ENCODE measurements around the gene FAM219A. TPM values are rescaled to one million over a fixed set of nuclear protein-coding genes. Genes with fewer than 3 reads are reported as not detected.
"Not testable (repeated sequence)": the region's sequence is repeated elsewhere in the genome, so short reads cannot be mapped to it uniquely, and the experiment has no call there.

FAM219A gene
- total RNA-seq, 1 donor from 2014 or later, result 4.0 TPM

DNA sequence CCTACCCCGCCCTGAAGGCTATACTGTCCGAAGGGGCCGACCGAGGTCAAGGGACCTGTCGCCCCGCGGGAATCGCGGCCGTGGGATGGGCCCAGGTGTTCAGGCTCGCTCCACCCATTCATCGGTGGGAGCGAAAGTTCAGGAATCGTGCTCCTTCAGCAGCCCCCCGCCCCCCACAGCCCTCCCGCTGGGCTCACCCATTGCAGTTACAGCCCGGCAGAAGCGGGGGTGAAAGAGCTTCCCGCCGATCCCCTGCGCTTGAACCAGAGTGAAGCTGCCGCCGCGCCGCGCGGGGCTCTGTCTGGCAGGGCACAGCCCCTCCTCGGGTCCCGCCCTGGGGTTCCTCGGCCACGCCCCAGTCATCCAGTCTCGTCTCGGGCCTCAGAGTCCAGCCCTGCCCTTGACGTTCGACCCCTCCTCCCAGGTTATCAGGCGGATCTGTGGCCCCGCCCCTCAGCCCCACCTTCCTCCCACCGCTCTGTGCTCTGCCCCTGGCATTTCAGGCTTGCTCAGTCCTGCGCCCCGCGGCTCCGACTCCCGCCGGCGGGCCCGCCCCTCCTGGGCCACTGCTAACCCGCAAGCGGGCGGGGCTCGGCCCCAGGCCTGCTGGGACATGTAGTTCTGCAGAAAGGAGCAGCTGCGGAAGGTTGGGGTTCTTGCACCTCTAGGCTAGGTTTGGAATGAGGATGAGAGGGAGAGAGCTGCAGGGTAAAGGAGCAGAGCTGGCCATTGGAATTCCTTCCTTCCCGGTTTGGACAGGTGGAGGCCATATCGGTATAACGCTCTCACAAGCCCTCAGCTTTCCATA lies 81.6 kb downstream of the FAM219A start, which contains the start of gene MYORG:
TSS of gene MYORG (minus strand) at position 303 of the 808 bp plus-strand sequence. CDS start 3,955 bp downstream, outside the sequence.
- peak; percentile 75 to 80 for DNase-seq (ENCODE audit: low read depth in 2 of 2)

DNA sequence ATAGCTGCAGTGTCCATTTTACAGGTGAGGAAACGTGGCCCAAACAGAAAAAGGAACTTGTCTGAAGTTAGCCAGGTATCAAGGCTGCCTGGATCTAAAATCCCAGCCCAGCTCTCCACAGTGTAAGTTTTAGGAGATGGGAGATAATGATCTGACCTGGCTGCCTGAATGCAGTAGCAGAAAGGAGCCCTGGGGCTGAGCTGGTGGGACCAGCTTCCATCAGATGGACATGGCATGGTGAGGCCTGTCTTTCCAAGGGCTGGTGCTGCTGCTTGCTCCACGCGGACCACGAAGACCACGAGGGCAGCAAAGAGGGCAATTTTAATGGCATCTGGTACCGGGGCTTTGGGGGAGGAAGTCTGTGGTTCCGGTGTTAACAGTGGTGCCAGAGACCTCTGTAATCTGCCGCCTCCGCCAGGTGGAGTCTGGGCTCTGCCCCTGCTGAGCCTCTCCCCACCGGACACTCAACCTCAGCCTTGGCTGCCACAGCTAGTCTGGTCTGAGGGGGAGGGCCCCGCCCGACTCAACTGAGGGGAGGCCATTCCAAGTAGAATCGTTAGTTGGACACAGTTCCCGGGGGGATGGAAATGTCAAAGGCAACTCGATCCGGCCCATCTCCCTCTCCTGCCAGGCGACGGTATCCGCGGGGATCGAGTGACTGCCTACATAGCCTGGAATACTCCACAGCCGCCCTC lies 82.3 kb downstream of the FAM219A start:
- DNase-seq (ENCODE audit: low read depth in 2 of 2), result peak; percentile 35 to 43

- DNase-seq (ENCODE audit: low read depth in 2 of 2), result no peak
Observed at GRCh38 chr9:34374905-34375552, 83.3 kb downstream of the FAM219A start.

DNA sequence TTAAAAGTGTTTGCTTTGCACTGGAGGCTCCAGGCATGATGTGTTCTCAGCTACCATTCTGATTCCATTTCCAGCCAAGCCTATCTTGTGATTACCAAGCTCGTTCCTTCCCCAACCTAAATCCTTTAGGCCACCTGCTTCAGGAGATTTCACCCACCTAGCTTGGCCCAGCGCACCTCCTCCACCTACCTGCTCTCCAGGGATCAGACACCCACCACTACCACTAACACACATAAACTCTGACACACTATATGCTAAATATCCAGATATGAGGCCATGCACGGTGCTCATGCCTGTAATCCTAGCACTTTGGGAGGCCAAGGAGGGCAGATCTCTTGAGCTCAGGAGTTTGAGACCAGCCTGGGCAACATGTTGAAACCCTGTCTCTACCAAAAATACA lies 84.0 kb downstream of the FAM219A start:
- no peak for DNase-seq (ENCODE audit: low read depth in 2 of 2)

GRCh38 chr9:34373749-34374148 lies 84.6 kb downstream of the FAM219A start:
- no peak for DNase-seq (ENCODE audit: low read depth in 2 of 2)

GRCh38 chr9:34372467-34373011 lies 85.8 kb downstream of the FAM219A start:
- no peak for DNase-seq (ENCODE audit: low read depth in 2 of 2)

DNA sequence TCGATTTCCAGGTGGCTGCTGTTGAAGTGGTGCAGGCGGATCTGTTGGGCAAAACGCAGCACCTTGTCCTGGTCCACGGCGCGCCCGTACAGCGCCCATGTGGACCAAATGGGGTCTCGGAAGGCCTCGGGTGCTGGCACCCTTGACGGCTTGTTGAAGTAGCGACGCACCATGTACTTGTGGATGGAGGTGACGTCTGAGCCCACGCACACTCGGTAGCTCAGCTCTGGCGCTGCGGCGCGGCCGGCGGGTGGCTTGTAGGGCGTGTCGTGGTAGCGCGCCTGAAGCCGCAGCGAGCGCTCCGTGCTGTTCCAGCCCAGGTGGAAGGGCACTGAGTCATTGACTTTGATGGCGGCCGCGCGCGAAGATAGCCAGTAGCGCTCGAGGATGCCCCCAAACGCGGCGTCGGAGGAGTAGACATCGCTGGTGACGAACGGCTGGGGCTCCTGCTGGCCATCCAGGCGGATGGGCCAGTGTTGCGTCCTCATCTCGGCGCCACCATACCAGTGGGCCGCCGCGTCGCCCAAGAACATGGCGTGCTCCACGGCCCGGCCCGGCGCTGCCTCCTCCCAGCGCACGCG lies 86.4 kb downstream of the FAM219A start:
- DNase-seq (ENCODE audit: low read depth in 2 of 2), result no peak

GRCh38 chr9:34370970-34371880 lies 87.1 kb downstream of the FAM219A start:
- DNase-seq (ENCODE audit: low read depth in 2 of 2), result peak in 1 of 2 donors; percentile 25

DNA sequence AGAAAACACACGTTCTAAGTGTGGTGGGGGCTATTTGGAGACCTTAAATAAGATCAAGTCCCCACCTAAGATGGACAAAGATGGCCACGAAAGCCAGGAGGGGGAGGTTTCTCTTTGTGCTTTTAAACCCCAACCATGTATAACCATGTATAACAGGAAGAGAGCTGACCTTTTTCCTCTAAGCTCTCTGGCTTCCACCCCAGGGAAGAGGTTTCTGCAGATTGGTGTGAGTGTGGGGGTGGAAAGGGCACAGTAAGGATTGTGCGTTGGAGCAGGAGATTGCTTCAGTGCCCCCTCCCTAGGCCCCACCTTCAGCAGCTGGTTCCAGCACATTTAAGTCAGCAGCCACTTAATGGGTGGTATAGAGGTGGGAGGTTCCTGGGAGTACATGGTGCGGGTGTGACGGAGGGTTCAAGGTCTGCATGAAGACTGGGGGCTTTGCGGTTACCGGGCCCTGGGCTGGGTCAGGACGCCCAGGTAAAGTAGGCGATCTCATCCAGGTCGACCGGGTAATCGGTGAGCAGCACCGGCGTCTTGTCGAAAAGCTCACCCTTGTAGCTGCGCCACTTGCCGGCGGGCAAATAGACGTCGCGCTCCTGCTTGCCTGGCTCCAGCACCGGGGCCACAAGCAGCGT lies 87.9 kb downstream of the FAM219A start:
- no peak for DNase-seq (ENCODE audit: low read depth in 2 of 2)

GRCh38 chr9:34369636-34370035 lies 88.7 kb downstream of the FAM219A start:
- DNase-seq (ENCODE audit: low read depth in 2 of 2), result no peak

DNA sequence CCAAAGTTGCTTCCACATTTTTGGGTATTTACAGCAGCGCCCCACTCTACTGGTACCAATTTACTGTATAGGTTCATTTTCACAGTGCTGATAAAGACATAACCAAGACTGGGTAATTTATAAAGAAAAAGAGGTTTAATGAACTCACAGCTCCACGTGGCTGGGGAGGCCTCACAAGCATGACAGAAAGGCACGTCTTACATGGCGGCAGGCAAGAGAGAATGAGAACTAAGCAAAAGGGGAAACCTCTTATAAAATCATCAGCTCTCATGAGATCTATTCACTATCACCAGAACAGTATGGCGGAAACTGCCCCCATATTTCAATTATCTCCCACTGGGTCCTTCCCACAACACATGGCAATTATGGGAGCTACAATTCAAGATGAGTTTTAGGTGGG lies 89.6 kb downstream of the FAM219A start:
- DNase-seq (ENCODE audit: low read depth in 2 of 2), result not testable (repeated sequence)

DNA sequence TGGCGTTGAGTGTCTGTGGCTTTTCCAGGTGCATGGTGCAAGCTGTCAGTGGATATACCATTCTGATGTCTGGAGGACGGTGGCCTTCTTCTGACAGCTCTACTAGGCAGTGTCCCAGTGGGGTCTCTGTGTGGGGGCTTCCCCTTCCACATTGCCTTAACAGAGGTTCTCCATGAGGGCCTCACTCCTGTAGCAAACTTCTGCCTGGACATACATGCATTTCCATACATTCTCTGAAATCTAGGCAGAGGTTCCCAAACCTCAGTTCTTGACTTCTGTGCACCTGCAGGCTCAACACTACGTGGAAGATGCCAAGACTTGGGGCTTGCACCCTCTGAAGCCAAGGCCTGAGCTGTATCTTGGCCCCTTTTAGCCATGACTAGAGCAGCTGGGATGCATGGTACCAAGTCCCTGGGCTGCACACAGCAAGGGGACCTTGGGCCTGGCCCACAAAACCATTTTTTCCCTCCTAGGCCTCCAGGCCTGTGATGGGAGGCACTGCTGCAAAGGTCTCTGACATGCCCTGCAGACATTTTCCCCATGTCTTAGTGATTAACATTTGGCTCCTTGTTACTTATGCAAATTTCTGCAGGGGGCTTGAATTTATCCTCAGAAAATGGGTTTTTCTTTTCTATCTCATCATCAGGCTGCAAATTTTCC lies 90.5 kb downstream of the FAM219A start:
- DNase-seq (ENCODE audit: low read depth in 2 of 2), result not testable (repeated sequence)

DNA sequence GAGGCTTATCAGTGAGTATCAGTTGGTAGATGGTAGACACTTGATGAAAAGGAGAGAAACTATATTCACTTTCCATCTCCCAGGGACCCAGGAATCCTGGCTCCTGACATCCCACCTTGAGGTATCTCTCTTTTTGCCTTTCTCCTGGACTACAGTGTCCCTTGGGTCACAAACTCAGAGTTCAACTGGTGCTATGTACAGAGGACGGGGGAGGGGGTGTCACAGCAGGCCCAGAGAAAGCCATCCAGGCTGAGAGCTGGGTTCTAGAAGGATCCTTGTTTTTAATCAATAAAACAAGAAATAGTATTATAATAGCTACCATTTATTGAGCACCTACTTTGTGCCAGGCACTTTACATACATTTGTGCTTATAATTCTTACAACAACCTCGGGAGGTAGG lies 92.0 kb downstream of the FAM219A start:
- DNase-seq (ENCODE audit: low read depth in 2 of 2), result no peak

DNA sequence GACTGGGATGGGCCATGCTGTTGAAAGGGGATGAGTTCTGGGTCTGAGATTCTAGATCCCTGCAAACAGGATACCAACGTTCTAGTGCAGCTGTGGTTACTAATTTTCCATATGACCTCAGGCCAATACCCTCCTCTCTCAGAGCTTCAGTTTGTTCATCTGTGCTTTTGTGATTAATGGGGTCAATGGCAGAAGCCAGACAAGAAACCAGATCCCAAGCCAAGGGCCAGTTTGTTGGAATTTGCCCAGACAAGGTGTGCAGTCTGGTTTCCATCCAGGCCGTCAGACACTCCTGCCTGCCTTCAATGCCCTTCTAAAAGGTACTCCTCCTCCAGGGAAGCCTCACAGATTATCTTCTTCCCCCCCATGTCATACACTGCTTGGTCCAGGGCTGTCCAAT lies 93.1 kb downstream of the FAM219A start:
- no peak for DNase-seq (ENCODE audit: low read depth in 2 of 2)

- DNase-seq (ENCODE audit: low read depth in 2 of 2), result peak in 1 of 2 donors; percentile 59
Observed at GRCh38 chr9:34363619-34364351, 94.6 kb downstream of the FAM219A start.

DNA sequence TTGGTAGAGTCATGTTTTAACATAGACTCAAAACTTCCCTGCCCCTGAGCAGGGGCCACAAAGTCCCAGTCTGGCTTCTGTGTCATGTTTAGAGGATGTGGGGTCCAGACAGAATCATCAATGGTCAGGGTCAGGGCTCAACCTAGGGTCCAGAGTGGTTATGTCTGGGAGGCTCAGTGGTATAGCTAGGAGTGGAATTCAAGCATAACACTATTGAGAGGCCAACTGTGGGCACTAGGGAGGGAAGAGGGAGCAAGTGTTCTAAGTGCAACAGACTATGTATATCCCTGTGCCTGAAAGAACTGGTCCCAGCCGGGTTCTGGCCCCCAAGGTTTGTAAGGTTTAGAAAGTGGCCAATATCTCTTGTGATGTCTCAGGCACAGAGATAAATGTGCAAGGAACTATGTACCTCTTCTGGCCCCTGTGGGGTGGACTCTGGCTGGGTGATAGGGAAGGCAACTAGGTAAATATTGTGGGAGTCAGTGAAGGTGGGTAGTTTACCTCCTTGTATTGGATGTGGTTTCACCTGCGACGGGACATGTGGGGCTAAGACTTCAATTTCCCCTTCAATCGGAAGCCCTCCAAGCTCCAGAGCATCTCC lies 95.7 kb downstream of the FAM219A start:
- DNase-seq (ENCODE audit: low read depth in 2 of 2), result no peak

DNA sequence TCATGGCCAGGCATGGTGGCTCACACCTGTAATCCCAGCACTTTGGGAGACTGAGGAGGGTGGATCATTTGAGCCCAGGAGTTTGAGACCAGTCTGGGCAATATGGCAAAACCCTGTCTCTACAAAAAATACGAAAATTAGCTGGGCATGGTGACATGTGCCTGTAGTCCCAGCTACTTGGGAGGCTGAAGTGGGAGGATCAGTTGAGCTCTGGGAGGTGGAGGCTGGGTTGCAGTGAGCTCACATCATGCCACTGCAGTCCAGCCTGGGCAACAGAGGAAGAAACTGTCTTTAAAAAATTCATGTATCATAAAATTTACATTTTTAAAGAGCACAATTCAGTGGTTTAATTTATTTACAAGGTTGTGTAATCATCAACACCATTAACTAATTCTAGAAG lies 105.4 kb downstream of the FAM219A start:
- DNase-seq (ENCODE audit: low read depth in 2 of 2), result not testable (repeated sequence)

- not testable (repeated sequence) for DNase-seq (ENCODE audit: low read depth in 2 of 2)
Observed at GRCh38 chr9:34352122-34352652, 106.2 kb downstream of the FAM219A start.
